ENCODE measurements around the gene IGSF11.
A peak's percentile ranks its signal among the peaks of the same experiment; 100 is the strongest.

IGSF11 gene

GRCh38 chr3:119044593-119044992, 9.9 kb upstream of the IGSF11 start:
- no peak overlapping the region for H3K4me3 ChIP-seq (ENCODE audit: control insufficient read depth, low read depth, low read length)
- no peak for TF ChIP-seq CTCF (IDR thresholded peaks at IDR 0.05; ENCODE audit: control insufficient read depth, insufficient read depth, low read depth, low read length, missing control alignments)

GRCh38 chr3:119042162-119042561, 7.5 kb upstream of the IGSF11 start:
- H3K4me3 ChIP-seq (ENCODE audit: control insufficient read depth, low read depth, low read length), result no peak overlapping the region
- TF ChIP-seq CTCF (IDR thresholded peaks at IDR 0.05; ENCODE audit: control insufficient read depth, insufficient read depth, low read depth, low read length, missing control alignments), result no peak
- no peak for DNase-seq (ENCODE audit: low read depth)

More at GRCh38 chr3:119044593-119044992, 9.9 kb upstream of the IGSF11 start:
- no peak for DNase-seq (ENCODE audit: low read depth)

GRCh38 chr3:119035014-119035346, 334 bp upstream of the IGSF11 start:
- peak overlapping the region; percentile 46; the same call in 1 of the 2 replicates for H3K4me3 ChIP-seq (ENCODE audit: control insufficient read depth, low read depth, low read length)
- no peak for TF ChIP-seq CTCF (IDR thresholded peaks at IDR 0.05; ENCODE audit: control insufficient read depth, insufficient read depth, low read depth, low read length, missing control alignments)
- no peak for DNase-seq (ENCODE audit: low read depth)

GRCh38 chr3:119033393-119034255, 1.0 kb downstream of the IGSF11 start:
- H3K4me3 ChIP-seq (ENCODE audit: control insufficient read depth, low read depth, low read length), result no peak overlapping the region
- DNase-seq (ENCODE audit: low read depth), result no peak
- TF ChIP-seq CTCF (IDR thresholded peaks at IDR 0.05; ENCODE audit: control insufficient read depth, insufficient read depth, low read depth, low read length, missing control alignments), result no peak

GRCh38 chr3:119025171-119025795, 9.4 kb downstream of the IGSF11 start:
- TF ChIP-seq CTCF (IDR thresholded peaks at IDR 0.05; ENCODE audit: control insufficient read depth, insufficient read depth, low read depth, low read length, missing control alignments), result no peak
- no peak for DNase-seq (ENCODE audit: low read depth)
- H3K4me3 ChIP-seq (ENCODE audit: control insufficient read depth, low read depth, low read length), result no peak overlapping the region

GRCh38 chr3:119019767-119020518, 14.7 kb downstream of the IGSF11 start:
- no peak for DNase-seq (ENCODE audit: low read depth)
- no peak for TF ChIP-seq CTCF (IDR thresholded peaks at IDR 0.05; ENCODE audit: control insufficient read depth, insufficient read depth, low read depth, low read length, missing control alignments)
- H3K4me3 ChIP-seq (ENCODE audit: control insufficient read depth, low read depth, low read length), result no peak overlapping the region
